Osteocyte (in vitro differentiated cells): ENCODE results near the gene CTDSPL. TPM values are rescaled to one million over a fixed set of nuclear protein-coding genes. Genes with fewer than 3 reads are reported as not detected.
A peak's percentile ranks its signal among the peaks of the same experiment; 100 is the strongest.

Experiments
- DNase-seq: peaks from one replicate; pipeline ENCODE4 v3.0.0; 2021; ENCODE audit warnings: mixed read lengths; ENCODE audit not compliant: unreplicated experiment; ENCODE audit errors: extremely low spot score
- H3K27ac Mint-ChIP-seq: one replicate; pipeline ENCODE4 v1.8.0; 2021; ENCODE audit warnings: mild to moderate bottlenecking, mixed read lengths; ENCODE audit not compliant: unreplicated experiment
- H3K27me3 Mint-ChIP-seq: one replicate; pipeline ENCODE4 v1.8.0; 2021; ENCODE audit warnings: mixed read lengths; ENCODE audit not compliant: unreplicated experiment
- H3K36me3 Mint-ChIP-seq: one replicate; pipeline ENCODE4 v1.8.0; 2021; ENCODE audit warnings: mixed read lengths; ENCODE audit not compliant: unreplicated experiment
- H3K4me1 Mint-ChIP-seq: one replicate; pipeline ENCODE4 v1.8.0; 2021; ENCODE audit warnings: mixed read lengths; ENCODE audit not compliant: unreplicated experiment
- H3K4me3 Mint-ChIP-seq: one replicate; pipeline ENCODE4 v1.8.0; 2021; ENCODE audit warnings: mild to moderate bottlenecking, moderate library complexity, mixed read lengths; ENCODE audit not compliant: unreplicated experiment
- H3K9me3 Mint-ChIP-seq: one replicate; pipeline ENCODE4 v1.8.0; 2021; ENCODE audit warnings: mixed read lengths; ENCODE audit not compliant: unreplicated experiment
- total RNA-seq: library from RNA; stranded (reverse); gene quantifications from 2 replicates; pipeline ENCODE4 v1.2.1, GENCODE V29; 2021
- TF ChIP-seq, protein P1 (sequence below): fragments of 200-600 bp; sonication (generic); IDR thresholded peaks from 2 replicates; pipeline ENCODE4 v1.5.0; 2021; ENCODE audit warnings: antibody characterized with exemption, mild to moderate bottlenecking, moderate library complexity

The CTDSPL gene
- total RNA-seq, 1 donor from 2014 or later, result 71.6 TPM

DNA sequence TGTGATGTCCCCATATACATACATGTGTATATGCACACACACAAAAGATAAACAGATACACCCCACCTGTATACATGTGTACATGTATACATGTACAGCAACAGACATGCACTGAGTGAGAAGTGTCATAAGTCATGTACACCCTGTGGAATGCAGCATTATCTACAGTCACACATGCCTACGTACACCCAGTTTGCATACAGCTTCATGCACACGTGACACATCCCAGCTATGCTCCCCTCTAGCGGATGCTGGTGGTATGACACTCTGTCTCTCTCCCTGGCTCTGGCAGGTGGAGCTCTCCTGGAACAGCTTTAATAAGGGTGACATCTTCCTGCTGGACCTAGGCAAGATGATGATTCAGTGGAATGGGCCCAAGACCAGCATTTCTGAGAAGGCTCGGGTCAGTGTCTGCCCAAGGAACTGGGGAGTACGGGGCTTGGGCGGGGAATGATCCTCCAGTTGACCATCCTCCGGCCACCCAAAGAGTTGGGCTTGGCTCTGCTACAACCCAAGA, 135.2 kb downstream of the CTDSPL start:
- no peak for DNase-seq
- H3K4me3 Mint-ChIP-seq, result no peak overlapping the region
- peaks cover 25% of the 10 kb centered on the region for H3K4me1 Mint-ChIP-seq
- no peaks in the 10 kb centered on the region for H3K9me3 Mint-ChIP-seq
- no peaks in the 10 kb centered on the region for H3K36me3 Mint-ChIP-seq
- H3K27me3 Mint-ChIP-seq, result peaks cover 2% of the 10 kb centered on the region
- H3K27ac Mint-ChIP-seq, result peak overlapping the region; percentile 11
- TF ChIP-seq, protein P1, sequence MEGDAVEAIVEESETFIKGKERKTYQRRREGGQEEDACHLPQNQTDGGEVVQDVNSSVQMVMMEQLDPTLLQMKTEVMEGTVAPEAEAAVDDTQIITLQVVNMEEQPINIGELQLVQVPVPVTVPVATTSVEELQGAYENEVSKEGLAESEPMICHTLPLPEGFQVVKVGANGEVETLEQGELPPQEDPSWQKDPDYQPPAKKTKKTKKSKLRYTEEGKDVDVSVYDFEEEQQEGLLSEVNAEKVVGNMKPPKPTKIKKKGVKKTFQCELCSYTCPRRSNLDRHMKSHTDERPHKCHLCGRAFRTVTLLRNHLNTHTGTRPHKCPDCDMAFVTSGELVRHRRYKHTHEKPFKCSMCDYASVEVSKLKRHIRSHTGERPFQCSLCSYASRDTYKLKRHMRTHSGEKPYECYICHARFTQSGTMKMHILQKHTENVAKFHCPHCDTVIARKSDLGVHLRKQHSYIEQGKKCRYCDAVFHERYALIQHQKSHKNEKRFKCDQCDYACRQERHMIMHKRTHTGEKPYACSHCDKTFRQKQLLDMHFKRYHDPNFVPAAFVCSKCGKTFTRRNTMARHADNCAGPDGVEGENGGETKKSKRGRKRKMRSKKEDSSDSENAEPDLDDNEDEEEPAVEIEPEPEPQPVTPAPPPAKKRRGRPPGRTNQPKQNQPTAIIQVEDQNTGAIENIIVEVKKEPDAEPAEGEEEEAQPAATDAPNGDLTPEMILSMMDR, result peak; percentile 78

DNA sequence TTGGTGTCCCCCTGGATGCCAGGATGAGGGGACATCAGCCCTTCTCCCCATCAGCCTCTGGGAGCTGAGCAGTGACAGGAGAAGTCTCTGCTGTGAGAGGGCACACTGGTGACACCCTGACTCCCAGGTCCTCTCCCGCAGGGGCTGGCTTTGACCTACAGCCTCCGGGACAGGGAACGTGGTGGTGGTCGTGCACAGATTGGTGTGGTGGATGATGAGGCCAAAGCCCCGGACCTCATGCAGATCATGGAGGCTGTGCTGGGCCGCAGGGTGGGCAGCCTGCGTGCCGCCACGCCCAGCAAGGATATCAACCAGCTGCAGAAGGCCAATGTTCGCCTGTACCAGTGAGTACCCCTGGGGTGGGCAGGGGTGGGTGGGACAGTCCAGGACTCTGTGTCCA, 135.7 kb downstream of the CTDSPL start:
- DNase-seq, result no peak
- peaks cover 2% of the 10 kb centered on the region for H3K27me3 Mint-ChIP-seq
- peaks cover 25% of the 10 kb centered on the region for H3K4me1 Mint-ChIP-seq

DNA sequence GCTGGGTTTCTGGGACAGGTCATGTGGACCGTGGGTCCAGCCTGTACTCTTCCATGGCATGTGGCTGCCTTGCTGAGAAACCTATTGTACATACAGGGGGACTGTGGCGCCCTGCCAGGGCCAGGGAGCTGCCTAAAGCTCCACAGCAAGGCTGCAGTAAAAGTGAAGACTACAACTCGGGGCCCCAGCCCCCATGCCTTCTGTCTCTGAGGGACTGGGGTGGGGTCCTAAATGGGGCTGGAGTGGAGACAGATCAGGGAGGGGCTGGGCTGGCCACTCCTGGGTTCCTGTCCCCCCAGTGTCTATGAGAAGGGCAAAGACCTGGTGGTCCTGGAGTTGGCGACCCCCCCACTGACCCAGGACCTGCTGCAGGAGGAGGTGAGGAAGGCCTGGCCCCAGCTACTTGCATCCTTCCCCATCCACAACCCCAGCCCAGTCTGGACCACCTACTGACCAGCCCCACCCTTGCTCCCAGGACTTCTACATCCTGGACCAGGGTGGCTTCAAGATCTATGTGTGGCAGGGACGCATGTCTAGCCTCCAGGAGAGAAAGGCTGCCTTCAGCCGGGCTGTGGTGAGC, 136.2 kb downstream of the CTDSPL start:
- Mint-ChIP-seq H3K9me3 (no peaks in the 10 kb centered on the region), H3K27me3 (peaks cover 2% of the 10 kb centered on the region), H3K27ac (peak overlapping the region; percentile 68), H3K4me3 (peak overlapping the region; percentile 69), H3K4me1 (peaks cover 25% of the 10 kb centered on the region), H3K36me3 (no peaks in the 10 kb centered on the region)
- TF ChIP-seq, protein P1, result no peak
- no peak for DNase-seq

More for the DNA sequence above, 135.7 kb downstream of the CTDSPL start:
- no peak overlapping the region for H3K4me3 Mint-ChIP-seq
- H3K36me3 Mint-ChIP-seq, result no peaks in the 10 kb centered on the region
- TF ChIP-seq, protein P1, result no peak
- no peaks in the 10 kb centered on the region for H3K9me3 Mint-ChIP-seq
- no peak overlapping the region for H3K27ac Mint-ChIP-seq

DNA sequence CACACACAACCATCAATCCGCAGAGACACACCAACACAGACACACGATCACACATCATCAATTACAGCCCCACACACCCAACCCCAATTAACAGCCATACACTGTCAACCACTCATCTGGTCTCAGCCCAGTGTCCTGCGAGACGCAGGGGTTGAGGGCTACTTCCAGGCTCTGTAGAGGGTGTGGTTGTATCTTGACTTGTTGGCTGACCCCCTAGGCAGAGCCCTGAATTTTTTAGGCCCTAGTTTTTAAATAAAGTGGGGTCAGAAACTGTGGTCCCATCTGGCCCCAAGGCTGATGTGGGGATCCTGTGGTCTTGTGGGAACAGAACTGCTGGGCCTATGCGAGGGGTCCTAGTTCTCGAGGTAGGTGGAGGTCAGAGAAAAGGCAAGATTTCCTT, 138.2 kb downstream of the CTDSPL start:
- no peaks in the 10 kb centered on the region for H3K36me3 Mint-ChIP-seq
- DNase-seq, result no peak
- TF ChIP-seq, protein P1, result no peak
- peaks cover 21% of the 10 kb centered on the region for H3K4me1 Mint-ChIP-seq
- no peaks in the 10 kb centered on the region for H3K9me3 Mint-ChIP-seq
- H3K4me3 Mint-ChIP-seq, result no peak overlapping the region
- H3K27ac Mint-ChIP-seq, result no peak overlapping the region
- no peaks in the 10 kb centered on the region for H3K27me3 Mint-ChIP-seq

DNA sequence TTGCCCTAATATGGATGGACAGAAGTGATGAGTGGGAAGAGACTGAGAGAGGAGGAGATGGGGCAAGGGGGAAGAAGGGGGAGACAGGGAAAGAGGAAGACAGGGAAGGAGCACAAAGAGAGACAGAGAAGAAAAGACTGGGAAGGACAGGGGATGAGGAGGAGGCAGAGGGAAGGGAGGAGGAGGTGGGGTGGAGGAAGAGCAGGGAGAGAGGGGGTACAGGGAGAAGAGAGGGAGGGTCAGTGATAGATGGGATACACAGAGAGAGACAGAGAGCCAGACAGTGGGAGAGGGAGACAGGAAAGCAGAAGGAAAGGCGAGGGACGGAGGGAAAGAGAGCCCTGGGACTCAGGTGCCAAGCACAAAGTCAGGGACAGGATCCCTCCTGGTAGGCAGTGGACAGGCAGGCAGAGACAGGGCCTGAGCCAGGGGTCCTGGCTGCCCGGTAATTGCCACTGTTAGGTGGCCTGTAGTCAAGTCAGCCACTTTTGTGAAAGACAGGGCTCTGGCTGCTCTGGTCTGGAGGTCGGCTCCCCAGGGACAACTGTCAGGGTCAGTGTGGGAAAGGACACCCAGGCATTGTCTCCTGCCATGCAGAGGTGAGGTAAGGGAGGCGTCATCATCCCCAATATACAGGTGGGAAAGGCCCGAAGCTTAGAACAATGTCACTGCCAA, 138.7 kb downstream of the CTDSPL start:
- no peak for DNase-seq
- H3K36me3 Mint-ChIP-seq, result no peaks in the 10 kb centered on the region
- no peaks in the 10 kb centered on the region for H3K27me3 Mint-ChIP-seq
- TF ChIP-seq, protein P1, result no peak
- peaks cover 21% of the 10 kb centered on the region for H3K4me1 Mint-ChIP-seq
- H3K27ac Mint-ChIP-seq, result no peak overlapping the region
- H3K4me3 Mint-ChIP-seq, result no peak overlapping the region
- H3K9me3 Mint-ChIP-seq, result no peaks in the 10 kb centered on the region
